HG03039 (cell line): ENCODE data around the gene SLC36A3.
A peak's percentile ranks its signal among the peaks of the same experiment; 100 is the strongest.
"Not testable (repeated sequence)": the region's sequence is repeated elsewhere in the genome, so short reads cannot be mapped to it uniquely, and the experiment has no call there.

ENCODE experiments used
- ATAC-seq: cut with Tn5 transposase; IDR thresholded peaks from one replicate; pipeline ENCODE4 v1.9.1; 2021; ENCODE audit warnings: mild to moderate bottlenecking, moderate library complexity; ENCODE audit not compliant: unreplicated experiment

SLC36A3 gene

GRCh38 chr5:151240924-151241635 is 62.5 kb downstream of the SLC36A3 start:
- ATAC-seq = no peak

GRCh38 chr5:151240268-151240835 is 63.2 kb downstream of the SLC36A3 start:
- not testable (repeated sequence) for ATAC-seq

GRCh38 chr5:151239237-151239861 is 64.2 kb downstream of the SLC36A3 start:
- ATAC-seq = no peak

GRCh38 chr5:151238303-151238741 is 65.2 kb downstream of the SLC36A3 start:
- ATAC-seq = no peak

DNA sequence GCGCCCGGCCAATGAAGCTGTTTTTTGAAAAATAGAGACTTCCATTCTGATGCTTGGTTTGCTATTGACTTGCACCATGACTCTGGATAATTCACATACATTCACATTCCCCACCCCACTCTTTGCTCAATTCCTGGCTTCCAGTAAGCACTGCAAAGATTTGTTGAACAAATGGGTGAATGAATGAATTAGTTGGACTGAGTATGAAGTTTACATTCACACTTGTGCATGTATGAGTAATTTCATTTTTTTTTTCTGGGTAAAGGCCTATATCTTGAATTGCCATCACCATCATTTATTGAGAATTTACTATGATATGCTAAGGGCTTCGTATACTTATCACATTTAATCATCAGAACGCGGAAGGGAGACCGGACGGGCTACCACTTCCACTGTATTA is 65.9 kb downstream of the SLC36A3 start:
- ATAC-seq = no peak

DNA sequence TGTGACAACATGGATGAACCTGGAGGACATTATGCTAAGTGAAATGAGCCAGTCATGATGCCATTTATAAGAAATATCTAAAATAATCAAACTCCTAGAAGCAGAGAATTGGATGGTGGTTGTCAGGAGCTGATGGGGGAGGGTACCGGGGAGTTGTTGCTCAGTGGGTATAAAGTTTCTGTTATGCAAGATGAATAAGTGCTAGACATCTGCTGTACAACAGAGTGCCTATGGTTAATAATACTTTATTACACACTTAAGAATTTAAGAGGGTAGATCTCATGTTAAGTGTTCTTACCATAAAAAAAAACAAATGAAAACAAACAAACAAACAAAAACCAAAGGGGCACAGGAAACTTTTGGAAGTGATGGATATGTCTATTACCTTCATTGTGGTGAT is 66.7 kb downstream of the SLC36A3 start:
- no peak for ATAC-seq

DNA sequence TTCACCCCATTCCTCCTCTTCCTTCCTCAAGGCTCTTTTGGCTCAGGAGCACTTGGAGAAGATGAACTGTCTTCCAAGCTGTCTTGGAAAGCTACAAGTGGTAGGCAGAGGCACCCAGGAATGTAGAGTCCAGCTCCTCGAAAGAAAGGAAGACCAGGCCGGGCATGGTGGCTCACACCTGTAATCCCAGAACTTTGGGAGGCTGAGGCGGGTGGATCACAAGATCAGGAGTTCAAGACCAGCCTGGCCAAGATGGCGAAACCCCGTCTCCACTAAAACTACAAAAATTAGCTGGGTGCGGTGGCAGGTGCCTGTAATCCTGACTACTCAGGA is 68.4 kb downstream of the SLC36A3 start:
- ATAC-seq = not testable (repeated sequence)

DNA sequence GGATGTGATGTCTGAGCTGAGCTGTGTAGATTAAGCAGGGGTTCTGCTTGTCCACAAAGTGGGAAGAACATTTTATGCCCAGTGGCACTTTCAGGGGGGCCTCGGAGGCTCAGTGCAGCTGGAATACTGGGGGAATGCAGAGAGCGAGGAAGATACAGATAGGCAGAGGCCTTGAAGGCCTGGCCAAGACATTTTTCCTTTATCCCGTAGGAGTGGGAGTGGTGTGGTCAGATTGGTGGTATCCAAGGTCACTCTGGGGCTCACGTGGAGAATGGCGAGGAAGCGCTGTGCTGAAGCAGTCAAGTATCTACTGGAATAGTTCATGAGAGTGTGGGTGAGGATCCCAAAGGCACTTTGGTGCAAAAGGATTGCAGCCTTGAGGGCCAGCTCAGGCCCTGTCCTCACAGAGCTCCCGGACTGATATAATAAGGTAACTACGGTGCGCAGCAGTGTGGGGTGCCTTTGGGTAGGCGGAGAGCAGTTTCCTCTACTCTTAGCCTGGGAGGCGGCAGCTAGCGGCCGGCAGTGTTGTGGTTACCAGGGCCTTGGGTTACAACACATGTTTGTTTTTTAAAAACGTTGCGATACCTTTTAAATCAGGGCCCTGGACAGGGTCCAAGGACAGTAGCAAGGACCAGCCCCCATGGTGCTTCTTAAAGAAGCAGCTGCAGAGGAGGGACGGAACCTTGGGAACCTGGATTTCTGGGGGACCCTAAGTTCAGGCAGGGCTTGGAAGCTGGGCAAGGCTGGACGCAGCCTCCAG is 68.9 kb downstream of the SLC36A3 start:
- peak; percentile 57 for ATAC-seq

GRCh38 chr5:151233616-151234085 is 69.9 kb downstream of the SLC36A3 start:
- no peak for ATAC-seq

- no peak for ATAC-seq
These were observed 72.2 kb downstream of the SLC36A3 start for GRCh38 chr5:151231359-151231758.

DNA sequence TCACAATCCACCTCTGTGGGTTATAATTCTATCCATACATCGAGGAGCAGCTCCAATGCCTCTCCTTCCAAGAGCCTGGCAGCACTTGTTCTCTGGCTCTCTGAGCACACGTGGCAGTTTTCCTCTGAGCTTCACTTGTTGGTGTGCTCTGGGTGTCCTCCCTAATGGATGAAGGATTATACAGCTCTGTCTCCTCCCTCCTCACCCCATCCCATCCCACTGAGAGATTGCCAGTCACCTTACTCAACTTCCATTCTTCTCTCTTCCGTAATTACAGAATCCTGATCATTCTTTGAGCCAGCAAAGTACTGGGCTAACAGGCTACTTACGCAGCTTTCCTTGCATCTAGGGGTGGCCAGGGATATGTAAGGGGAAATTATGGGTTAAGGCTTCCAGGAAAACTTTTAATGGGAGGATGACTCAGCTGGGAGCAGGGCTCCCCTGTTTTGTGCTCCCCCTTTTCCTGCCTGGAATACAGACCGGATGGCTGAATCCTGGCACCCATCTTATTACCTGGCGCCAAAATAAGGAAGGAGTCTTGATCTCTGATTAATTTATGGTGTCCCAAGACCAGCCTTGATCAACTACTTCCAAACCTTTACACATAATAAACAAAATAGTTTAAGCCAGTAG is 73.4 kb downstream of the SLC36A3 start:
- ATAC-seq = no peak

DNA sequence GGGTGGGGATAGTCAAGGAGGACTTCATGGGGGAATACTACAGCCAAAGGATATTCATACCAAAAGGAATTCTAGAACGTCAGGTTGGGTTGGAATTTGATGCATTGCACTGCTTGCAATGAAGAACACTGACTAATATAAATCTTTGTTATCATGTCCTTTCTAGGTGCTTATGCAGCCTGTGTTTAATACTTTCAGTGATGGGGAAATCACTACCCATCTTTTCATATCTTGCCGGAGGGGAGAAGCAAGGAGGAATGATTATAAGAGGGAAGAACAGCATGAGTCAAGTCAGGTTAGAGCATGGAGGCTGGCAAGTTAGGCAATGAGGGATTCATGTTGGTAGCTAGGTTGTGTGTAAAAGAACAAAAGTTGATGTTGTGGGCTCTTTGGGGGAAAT is 74.6 kb downstream of the SLC36A3 start:
- no peak for ATAC-seq

DNA sequence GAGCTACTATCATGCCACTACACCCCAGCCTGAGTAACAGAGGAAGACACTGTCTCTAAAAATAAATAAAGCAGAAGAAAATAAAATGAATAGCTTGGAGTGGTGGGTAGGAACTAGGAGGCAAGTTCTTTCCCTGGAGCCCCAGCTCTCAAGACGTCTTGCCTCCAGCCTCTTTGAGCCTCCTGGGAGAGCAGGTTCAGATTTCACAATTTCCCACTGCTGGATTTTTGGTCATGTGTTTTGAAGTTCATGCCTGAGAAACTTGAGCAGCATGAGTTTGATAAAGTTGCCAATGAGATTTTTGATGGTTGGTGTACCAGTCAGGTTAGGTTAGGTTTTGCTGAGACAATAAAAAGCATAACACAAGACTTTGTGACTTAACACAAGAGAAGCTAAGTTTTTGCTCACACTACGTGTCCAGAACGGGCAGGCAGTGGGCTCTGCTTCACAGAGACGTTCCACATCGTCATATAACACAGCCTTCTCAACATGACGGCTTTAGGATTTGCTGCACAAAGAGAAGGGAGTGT is 75.6 kb downstream of the SLC36A3 start:
- ATAC-seq = no peak
